ENCODE data around the gene USP40. TPM values are rescaled to one million over a fixed set of nuclear protein-coding genes. Genes with fewer than 3 reads are reported as not detected.

The USP40 gene
- total RNA-seq, 2 experiments from 2014 or later: 5.5 to 6.0 TPM

- ChIA-PET POLR2A (no interaction called here), CTCF (no interaction called here)
- Mint-ChIP-seq H3K4me1 (no peaks in the 10 kb centered on the region), H3K9me3 (no peaks in the 10 kb centered on the region), H3K4me3 (no peak overlapping the region), H3K27me3 (no peaks in the 10 kb centered on the region), H3K27ac (no peak overlapping the region), H3K36me3 (ENCODE audit: low read depth) (no peaks in the 10 kb centered on the region)
- no peak for DNase-seq
Measured at GRCh38 chr2:233486778-233487552, 79.6 kb downstream of the USP40 start.

GRCh38 chr2:233486357-233486756, 80.2 kb downstream of the USP40 start:
- POLR2A ChIA-PET: no interaction called here
- CTCF ChIA-PET: no interaction called here
- no peaks in the 10 kb centered on the region for H3K9me3 Mint-ChIP-seq
- DNase-seq: no peak
- H3K36me3 Mint-ChIP-seq (ENCODE audit: low read depth): no peaks in the 10 kb centered on the region
- H3K4me1 Mint-ChIP-seq: no peaks in the 10 kb centered on the region
- no peaks in the 10 kb centered on the region for H3K27me3 Mint-ChIP-seq
- no peak overlapping the region for H3K4me3 Mint-ChIP-seq
- H3K27ac Mint-ChIP-seq: no peak overlapping the region

GRCh38 chr2:233485726-233486125, 80.9 kb downstream of the USP40 start:
- no peak overlapping the region for H3K4me3 Mint-ChIP-seq
- no peak for DNase-seq
- CTCF ChIA-PET: no interaction called here
- POLR2A ChIA-PET: no interaction called here
- no peaks in the 10 kb centered on the region for H3K27me3 Mint-ChIP-seq
- no peaks in the 10 kb centered on the region for H3K4me1 Mint-ChIP-seq
- H3K27ac Mint-ChIP-seq: no peak overlapping the region
- no peaks in the 10 kb centered on the region for H3K36me3 Mint-ChIP-seq (ENCODE audit: low read depth)
- no peaks in the 10 kb centered on the region for H3K9me3 Mint-ChIP-seq

- Mint-ChIP-seq H3K4me1 (no peaks in the 10 kb centered on the region), H3K27me3 (no peaks in the 10 kb centered on the region), H3K9me3 (no peaks in the 10 kb centered on the region), H3K27ac (no peak overlapping the region), H3K36me3 (ENCODE audit: low read depth) (no peaks in the 10 kb centered on the region), H3K4me3 (no peak overlapping the region)
- ChIA-PET CTCF (no interaction called here), POLR2A (no interaction called here)
- DNase-seq: no peak
Measured at GRCh38 chr2:233482616-233483015, 84.0 kb downstream of the USP40 start.

- Mint-ChIP-seq H3K27ac (no peak overlapping the region), H3K36me3 (ENCODE audit: low read depth) (no peaks in the 10 kb centered on the region)
Measured at GRCh38 chr2:233481368-233482142, 85.0 kb downstream of the USP40 start.

GRCh38 chr2:233480490-233481202, 85.9 kb downstream of the USP40 start:
- no peak overlapping the region for H3K27ac Mint-ChIP-seq
- H3K9me3 Mint-ChIP-seq: no peaks in the 10 kb centered on the region
- ChIA-PET CTCF (interaction anchor here (0.8 kb wide), 1 partner anchor 12 kb away, joined by 3 read pairs; no protein-coding TSS in a partner anchor), POLR2A (no interaction called here)
- H3K4me1 Mint-ChIP-seq: no peaks in the 10 kb centered on the region
- no peaks in the 10 kb centered on the region for H3K36me3 Mint-ChIP-seq (ENCODE audit: low read depth)
- no peak for DNase-seq
- H3K4me3 Mint-ChIP-seq: no peak overlapping the region
- no peaks in the 10 kb centered on the region for H3K27me3 Mint-ChIP-seq

More at GRCh38 chr2:233481368-233482142, 85.0 kb downstream of the USP40 start:
- Mint-ChIP-seq H3K4me1 (no peaks in the 10 kb centered on the region), H3K9me3 (no peaks in the 10 kb centered on the region), H3K27me3 (no peaks in the 10 kb centered on the region), H3K4me3 (no peak overlapping the region)
- ChIA-PET CTCF (interaction anchor here (0.8 kb wide), 1 partner anchor 11 kb away, joined by 3 read pairs; no protein-coding TSS in a partner anchor), POLR2A (interaction anchor here (0.6 kb wide), 1 partner anchor 1475 kb away, joined by 4 read pairs; no protein-coding TSS in a partner anchor)
- no peak for DNase-seq

- no peak for DNase-seq
Measured at GRCh38 chr2:233479616-233480489, 86.7 kb downstream of the USP40 start.

GRCh38 chr2:233477548-233478433, 88.8 kb downstream of the USP40 start:
- H3K36me3 Mint-ChIP-seq (ENCODE audit: low read depth): no peaks in the 10 kb centered on the region
- H3K27me3 Mint-ChIP-seq: no peaks in the 10 kb centered on the region
- no peaks in the 10 kb centered on the region for H3K9me3 Mint-ChIP-seq
- no peak overlapping the region for H3K27ac Mint-ChIP-seq
- POLR2A ChIA-PET: no interaction called here
- CTCF ChIA-PET: no interaction called here
- no peaks in the 10 kb centered on the region for H3K4me1 Mint-ChIP-seq
- no peak overlapping the region for H3K4me3 Mint-ChIP-seq
- no peak for DNase-seq

More at GRCh38 chr2:233479616-233480489, 86.7 kb downstream of the USP40 start:
- Mint-ChIP-seq H3K9me3 (no peaks in the 10 kb centered on the region), H3K4me3 (no peak overlapping the region), H3K27me3 (no peaks in the 10 kb centered on the region), H3K4me1 (no peaks in the 10 kb centered on the region), H3K36me3 (ENCODE audit: low read depth) (no peaks in the 10 kb centered on the region), H3K27ac (no peak overlapping the region)
- ChIA-PET POLR2A (no interaction called here), CTCF (interaction anchor here (0.7 kb wide), 1 partner anchor 241 kb away, joined by 3 read pairs; no protein-coding TSS in a partner anchor)

- H3K9me3 Mint-ChIP-seq: no peaks in the 10 kb centered on the region
- peaks cover 2% of the 10 kb centered on the region for H3K36me3 Mint-ChIP-seq (ENCODE audit: low read depth)
- no peaks in the 10 kb centered on the region for H3K4me1 Mint-ChIP-seq
- POLR2A ChIA-PET: no interaction called here
- DNase-seq: no peak
- no peaks in the 10 kb centered on the region for H3K27me3 Mint-ChIP-seq
- CTCF ChIA-PET: no interaction called here
- H3K27ac Mint-ChIP-seq: no peak overlapping the region
- no peak overlapping the region for H3K4me3 Mint-ChIP-seq
Measured at GRCh38 chr2:233476651-233477547, 89.7 kb downstream of the USP40 start.

GRCh38 chr2:233476063-233476410, 90.5 kb downstream of the USP40 start:
- Mint-ChIP-seq H3K27me3 (no peaks in the 10 kb centered on the region), H3K4me1 (no peaks in the 10 kb centered on the region), H3K27ac (no peak overlapping the region), H3K36me3 (ENCODE audit: low read depth) (peaks cover 2% of the 10 kb centered on the region), H3K9me3 (no peaks in the 10 kb centered on the region), H3K4me3 (no peak overlapping the region)
- ChIA-PET POLR2A (no interaction called here), CTCF (no interaction called here)
- no peak for DNase-seq

Measured in activated CD4-positive, alpha-beta T cell treated with anti-CD3 and anti-CD28 coated beads, Interleukin-2, amount 10 ng/mL, durations not matched to agents 7 days and 5 days (primary cell).